ENCODE data around the gene ASTN1.

DNA sequence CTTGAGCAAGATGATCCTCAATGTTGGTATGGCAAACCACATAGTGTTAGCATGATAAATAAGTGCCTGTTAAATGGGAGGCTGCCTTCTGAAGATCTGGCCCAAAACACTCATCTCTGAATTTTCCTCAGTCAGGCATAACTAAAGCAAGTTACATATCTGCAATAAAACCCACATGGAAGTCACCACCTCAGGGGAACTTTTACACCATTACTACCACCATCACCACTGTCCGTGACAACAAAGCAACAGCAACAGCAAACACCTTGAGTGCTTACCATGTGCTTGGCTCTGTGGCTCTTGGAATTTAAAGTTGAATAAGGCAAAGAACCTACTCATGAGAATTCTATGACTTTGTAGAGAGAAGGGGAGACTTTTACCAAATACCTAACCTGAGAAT, 233.0 kb downstream of the ASTN1 start:
- TF ChIP-seq POLR2A (IDR thresholded peaks at IDR 0.05; ENCODE audit: low read depth, low read length) (no peak), MAZ (IDR thresholded peaks at IDR 0.05; ENCODE audit: borderline replicate concordance, low read depth, low read length) (no peak), NFE2L2 (IDR thresholded peaks at IDR 0.05; ENCODE audit: low read depth, low read length) (no peak)
- TF ChIP-seq, protein P1, sequence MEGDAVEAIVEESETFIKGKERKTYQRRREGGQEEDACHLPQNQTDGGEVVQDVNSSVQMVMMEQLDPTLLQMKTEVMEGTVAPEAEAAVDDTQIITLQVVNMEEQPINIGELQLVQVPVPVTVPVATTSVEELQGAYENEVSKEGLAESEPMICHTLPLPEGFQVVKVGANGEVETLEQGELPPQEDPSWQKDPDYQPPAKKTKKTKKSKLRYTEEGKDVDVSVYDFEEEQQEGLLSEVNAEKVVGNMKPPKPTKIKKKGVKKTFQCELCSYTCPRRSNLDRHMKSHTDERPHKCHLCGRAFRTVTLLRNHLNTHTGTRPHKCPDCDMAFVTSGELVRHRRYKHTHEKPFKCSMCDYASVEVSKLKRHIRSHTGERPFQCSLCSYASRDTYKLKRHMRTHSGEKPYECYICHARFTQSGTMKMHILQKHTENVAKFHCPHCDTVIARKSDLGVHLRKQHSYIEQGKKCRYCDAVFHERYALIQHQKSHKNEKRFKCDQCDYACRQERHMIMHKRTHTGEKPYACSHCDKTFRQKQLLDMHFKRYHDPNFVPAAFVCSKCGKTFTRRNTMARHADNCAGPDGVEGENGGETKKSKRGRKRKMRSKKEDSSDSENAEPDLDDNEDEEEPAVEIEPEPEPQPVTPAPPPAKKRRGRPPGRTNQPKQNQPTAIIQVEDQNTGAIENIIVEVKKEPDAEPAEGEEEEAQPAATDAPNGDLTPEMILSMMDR (conservative IDR thresholded peaks at IDR 0.05; ENCODE audit: low read depth, low read length), result no peak

Measured in IMR-90 (cell line).